HG02970 (cell line): ENCODE results near the gene AFAP1.
"Not testable (repeated sequence)": the region's sequence is repeated elsewhere in the genome, so short reads cannot be mapped to it uniquely, and the experiment has no call there.

Experiments used
- ATAC-seq: cut with Tn5 transposase; IDR thresholded peaks from one replicate; pipeline ENCODE4 v1.9.1; 2021; ENCODE audit warnings: mild to moderate bottlenecking, moderate library complexity, moderate number of reproducible peaks; ENCODE audit not compliant: unreplicated experiment, low FRiP score

Gene AFAP1

DNA sequence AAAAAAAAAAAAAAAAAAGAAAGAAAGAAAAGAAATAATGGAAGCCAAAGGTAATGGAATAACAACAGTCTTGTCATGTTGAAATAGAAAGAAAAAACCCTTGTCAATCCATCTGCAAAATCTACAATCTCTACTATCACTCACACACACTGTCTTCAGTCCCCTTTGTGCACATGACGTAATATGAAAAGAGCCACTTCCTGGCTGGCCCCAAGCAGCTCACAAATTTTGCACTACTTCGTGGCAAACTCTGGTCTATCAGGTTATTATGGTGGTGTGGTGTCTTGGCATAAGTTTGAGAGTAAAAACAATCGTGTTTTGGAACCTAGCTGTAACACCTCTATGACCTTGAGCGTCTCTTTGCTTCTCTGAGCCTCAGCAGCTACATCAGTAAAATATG is 8.3 kb upstream of the AFAP1 start:
- ATAC-seq = no peak

GRCh38 chr4:7945709-7946380 is 6.2 kb upstream of the AFAP1 start:
- no peak for ATAC-seq

DNA sequence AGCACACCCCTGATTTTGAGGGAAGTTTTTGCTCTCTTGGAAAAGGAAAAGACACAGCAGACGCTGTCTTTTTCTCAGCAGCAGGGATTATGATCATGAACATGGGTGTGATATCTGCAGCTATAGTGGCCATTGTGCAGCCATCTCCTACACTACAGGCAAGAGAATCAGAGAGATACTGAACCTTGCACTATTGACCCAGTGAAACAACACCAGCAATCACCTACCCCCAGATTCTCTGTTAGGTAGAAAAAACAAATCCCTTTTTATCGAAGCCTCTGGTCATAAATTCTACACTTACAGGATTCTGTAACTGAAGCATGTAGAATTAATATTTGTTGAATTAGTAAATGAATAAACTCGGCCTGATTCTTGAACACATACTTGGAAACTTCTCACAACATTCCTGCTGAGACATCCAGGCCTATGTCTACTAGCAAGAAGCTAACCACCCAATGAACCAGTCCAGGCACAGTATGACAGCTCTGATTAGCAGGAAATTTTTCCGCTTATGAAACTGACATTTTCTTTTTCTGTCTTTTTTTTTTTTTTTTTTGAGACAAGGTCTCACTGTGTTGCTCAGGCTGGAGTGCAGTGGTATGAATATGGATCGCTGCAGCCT is 5.0 kb upstream of the AFAP1 start:
- ATAC-seq = no peak

DNA sequence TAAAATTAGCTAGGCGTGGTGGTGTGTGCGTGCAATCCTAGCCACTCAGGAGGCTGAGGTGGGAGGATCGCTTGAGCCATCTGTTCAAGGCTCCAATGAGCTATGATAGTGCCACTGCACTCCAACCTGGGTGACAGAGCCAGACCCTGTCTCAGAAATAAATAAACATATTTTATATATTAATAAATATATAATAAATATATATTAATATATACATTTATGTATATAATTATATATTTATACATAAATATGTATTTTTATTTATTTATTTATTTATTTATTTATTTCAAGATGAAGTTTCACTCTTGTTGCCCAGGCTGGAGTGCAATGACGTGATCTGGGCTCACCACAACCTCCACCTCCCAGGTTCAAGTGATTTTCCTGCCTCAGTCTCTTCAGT is 4.0 kb upstream of the AFAP1 start:
- ATAC-seq = not testable (repeated sequence)

DNA sequence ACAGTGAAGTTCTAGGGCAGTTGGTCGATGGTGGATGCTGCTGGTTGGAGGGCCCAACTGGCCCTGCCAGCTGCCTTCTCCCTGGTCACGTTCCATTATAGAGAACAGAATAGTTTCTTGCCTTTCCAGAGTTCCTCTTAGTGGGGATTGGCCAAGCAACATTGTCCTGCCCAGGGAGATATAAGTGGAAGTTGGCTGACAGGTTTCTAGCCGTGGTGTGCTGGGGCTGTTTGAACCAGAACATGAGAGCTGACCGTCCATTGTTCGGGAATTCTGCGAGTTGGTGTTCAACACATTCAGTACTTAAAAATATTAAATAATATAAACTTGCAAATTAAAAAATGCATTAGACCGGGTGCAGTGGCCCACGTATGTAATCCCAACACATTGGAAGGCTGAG is 3.5 kb upstream of the AFAP1 start:
- ATAC-seq = no peak

DNA sequence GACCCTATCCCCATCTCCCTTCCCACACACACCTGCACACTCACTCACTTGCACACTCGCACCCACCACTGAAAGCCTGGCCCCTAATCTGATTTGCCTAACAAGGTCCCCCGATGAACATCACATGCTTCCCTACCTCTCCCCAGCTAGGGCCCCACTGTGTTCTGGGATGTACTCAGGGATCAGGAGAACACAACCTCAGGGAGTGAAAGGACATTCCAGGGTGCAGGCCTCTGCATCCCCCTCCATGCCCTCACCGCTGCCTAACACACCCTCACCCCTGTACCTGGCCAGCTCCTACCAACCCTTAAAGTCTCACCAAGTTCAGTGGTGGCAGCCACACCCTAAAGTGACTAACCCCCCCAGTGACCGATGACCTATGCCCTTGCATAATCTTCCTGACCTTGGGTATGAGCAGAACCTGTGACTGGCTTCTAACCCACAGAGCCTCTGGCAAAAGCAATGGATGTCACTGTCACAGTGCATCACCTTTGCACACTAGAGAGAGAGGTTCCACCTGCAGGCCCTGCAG is 2.4 kb upstream of the AFAP1 start:
- no peak for ATAC-seq

- ATAC-seq = no peak
These were observed 1.7 kb upstream of the AFAP1 start for GRCh38 chr4:7941111-7941964.

GRCh38 chr4:7938609-7939376 is 868 bp downstream of the AFAP1 start:
- no peak for ATAC-seq

DNA sequence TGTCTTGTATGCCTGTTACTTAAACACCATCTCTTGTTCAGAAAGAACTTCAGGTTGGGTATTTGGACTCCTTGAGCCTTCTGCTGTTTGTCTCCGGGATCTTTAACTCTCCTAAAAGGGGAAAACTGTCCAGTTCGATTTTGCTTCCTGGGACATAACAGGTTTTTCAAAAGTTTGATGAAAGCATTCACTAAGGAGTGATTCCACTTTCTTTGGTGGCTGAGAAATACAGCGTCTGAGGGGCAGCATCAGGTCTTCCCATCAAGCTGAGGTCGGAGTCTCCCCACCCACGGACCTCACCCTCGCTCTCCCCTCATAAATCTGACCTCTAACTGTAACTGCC is 1.4 kb downstream of the AFAP1 start:
- ATAC-seq = no peak

GRCh38 chr4:7937006-7937405 is 2.7 kb downstream of the AFAP1 start:
- no peak for ATAC-seq

GRCh38 chr4:7933651-7934510 is 5.8 kb downstream of the AFAP1 start:
- ATAC-seq = no peak

GRCh38 chr4:7932287-7932686 is 7.4 kb downstream of the AFAP1 start:
- ATAC-seq = no peak

DNA sequence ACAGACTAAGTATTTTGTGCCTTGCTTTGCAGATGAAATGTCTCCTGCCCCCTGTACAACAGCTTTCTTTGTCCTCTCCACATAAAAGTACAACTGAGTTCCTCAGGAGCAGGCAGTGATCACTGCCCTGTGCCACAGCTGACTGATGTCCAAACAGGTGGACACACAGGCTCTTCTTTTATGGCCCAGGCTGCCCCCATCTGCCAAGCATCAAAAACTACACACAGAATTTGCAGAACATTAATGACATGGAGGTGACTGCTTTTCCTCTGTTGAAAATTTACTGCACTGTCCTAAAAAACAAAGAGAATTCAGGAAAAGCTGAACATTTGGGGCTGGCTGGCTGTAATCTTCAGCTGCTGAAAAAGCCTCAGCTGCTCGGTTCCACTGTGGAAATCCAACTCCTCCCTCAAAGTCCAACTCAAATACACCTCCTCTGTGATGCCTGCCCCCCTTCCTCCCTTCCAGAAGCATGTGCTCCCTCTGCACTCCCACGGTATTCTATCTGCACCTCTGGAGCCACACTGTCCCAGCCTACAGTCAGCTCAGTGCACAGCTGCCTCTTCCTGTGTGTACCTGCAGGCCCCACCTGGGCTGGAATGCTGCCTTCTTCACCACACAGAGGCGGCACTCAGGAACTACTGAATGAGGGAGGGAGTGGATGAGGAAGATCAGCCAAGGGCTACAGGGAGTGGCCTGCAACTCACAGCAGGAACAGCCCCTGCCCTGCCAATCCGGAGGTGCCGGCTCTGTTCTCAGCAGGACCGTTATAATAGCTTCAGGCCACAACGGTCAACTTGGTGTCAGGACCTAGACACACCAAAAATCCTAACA is 10.3 kb downstream of the AFAP1 start:
- no peak for ATAC-seq

GRCh38 chr4:7928711-7929110 is 10.9 kb downstream of the AFAP1 start:
- no peak for ATAC-seq

GRCh38 chr4:7926822-7927221 is 12.8 kb downstream of the AFAP1 start:
- no peak for ATAC-seq

- ATAC-seq = no peak
These were observed 15.1 kb downstream of the AFAP1 start for GRCh38 chr4:7924570-7924969.

- ATAC-seq = no peak
These were observed 15.5 kb downstream of the AFAP1 start for GRCh38 chr4:7924163-7924562.

DNA sequence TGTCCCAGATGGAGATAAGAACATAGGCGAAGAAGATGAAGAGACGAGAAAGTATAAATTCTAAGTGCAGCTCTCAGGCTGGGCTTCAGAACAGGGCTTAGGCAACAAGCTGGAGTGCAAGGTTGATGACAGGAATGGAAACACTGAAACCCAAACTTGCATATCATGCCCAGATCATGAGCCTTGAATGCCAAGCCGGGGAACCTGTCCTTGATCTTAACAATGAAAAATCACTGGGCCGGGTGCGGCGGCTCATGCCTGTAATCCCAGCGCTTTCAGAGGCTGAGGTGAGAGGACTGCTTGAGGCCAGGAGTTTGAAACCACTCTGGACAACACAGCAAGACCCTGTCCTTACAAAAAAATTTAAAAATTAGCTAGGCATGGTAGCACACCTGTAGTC is 17.2 kb downstream of the AFAP1 start:
- ATAC-seq = no peak

DNA sequence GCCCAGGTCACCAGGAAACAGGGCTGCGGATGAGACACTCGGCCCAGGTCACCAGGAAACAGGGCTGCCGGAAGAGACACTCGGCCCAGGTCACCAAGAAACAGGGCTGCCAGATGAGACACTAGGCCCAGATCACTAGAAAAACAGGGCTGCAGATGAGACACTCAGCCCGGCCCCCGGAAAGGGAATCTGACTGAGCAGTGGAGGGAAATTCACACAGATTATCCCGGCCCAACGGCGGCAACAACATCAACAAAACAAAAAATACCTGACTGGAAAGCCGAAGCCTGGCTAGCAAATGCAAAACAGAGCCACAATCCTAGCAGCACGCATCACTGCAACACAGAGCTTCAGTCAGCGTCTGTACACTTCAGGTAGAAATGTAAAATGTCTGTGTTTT is 20.7 kb downstream of the AFAP1 start:
- ATAC-seq = no peak
